NCI-H2171 treated with DMSO at 0.1 percent for 48 hours (cell line): ENCODE results near the gene FBXO11.
"Not testable (repeated sequence)": the region's sequence is repeated elsewhere in the genome, so short reads cannot be mapped to it uniquely, and the experiment has no call there.

Experiments
- DNase-seq: peaks from one replicate; lab custom pipeline; 2025; lab: John Stamatoyannopoulos, UW

The FBXO11 gene

DNA sequence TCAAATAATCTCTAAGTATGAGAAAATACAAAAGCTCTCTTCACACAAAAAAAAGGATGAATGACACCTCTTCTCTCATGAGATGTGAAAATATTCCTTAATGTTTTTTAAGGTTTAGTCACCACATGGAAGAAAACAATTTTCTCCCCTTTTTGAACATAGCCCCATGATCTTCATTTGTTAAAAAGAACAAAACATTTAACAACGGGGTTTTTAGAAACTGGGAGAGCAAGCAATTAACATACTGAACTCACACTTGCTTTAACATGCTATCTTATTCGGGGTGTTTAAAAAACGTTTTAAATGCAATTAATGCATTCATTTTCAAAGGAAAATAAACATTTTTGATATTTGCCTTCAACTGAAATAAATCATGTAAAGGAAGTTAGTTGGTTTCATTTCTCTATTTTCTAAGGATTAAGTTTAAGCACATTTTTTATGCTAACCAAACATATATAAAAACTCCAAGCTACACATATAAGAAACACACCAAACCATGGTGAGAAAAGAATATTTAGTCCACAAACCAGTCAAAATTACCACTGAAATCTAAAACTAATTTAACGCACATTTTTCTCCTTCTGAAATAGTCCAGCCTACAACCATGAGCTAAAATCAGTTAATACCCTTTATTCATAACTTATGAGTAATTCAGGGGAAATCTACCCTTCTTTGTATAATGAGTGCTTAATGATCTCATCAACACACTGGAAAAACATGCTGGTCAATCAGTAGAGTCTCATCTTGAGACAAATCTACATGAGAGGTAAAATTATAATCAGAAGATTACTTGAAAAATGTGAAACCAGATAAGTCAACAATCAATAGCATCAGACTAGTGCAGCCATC, 8.2 kb downstream of the FBXO11 start:
- DNase-seq, result no peak

- DNase-seq, result not testable (repeated sequence)
Observed at GRCh38 chr2:47897191-47897882, 9.0 kb downstream of the FBXO11 start.

DNA sequence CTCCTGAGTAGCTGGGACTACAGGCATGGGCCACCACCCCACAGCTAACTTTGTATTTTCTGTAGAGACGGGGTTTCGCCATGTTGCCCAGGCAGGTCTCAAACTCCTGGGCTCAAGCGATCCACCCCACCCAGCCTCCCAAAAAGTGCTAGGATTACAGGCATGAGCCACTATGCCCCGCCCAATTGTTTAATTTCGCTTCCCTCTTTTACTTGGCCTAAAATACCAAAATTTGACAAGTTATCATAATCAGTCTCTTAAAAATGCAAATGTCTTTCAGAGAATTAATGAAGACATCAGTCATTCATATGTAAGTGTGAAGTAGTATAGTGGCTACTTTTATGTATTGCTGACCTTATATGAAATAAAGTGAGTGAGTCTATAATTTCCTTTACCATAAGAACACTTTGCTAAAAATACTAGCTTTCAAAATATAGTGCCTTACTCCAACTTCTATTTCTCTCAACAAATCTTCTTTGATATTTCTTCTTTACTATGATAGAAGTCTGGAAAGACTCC, 9.8 kb downstream of the FBXO11 start:
- no peak for DNase-seq

- no peak for DNase-seq
Observed at GRCh38 chr2:47893771-47894170, 12.5 kb downstream of the FBXO11 start.

GRCh38 chr2:47892338-47892730, 14.0 kb downstream of the FBXO11 start:
- no peak for DNase-seq

DNA sequence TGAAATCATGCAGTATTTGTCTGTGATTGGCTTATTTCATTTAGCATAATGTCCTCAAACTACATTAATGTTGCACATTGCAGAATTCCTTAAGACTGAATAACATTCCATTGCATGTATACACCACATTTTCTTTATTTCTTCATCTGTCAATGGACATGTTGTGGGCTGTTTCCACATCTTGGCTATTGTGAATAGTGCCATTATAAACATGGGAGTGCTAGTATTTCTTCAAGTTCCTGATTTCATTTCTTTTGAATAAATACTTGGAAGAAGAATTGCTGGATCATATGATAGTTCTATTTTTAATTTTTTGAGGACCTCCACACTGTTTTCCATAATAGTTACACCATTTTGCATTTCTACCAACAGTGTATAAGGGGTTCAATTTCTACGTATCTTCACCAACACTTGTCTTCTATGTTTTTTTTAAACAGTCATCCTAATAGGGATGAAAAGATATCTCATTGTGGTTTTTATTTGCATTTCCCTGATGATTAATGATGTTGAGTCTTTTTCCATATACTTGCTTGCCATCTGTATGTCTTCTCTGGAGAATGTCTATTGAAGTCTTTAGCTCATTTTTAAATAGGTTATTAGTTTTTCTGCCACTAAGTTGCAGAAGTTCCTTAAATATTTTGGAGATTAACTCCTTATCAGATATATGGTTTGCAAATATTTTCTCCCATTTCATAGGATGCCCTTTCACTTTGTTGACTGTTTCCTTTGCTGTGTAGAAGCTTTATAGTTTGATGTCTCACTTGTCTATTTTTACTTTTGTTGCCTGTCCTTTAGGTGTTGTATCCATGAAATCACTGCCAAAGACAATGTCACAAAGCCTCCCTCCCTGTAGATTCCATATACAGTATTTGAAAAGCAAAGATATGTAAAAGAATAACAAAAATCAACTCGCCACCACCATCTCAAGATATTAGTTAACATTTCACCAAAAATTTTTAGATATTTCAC, 14.6 kb downstream of the FBXO11 start:
- DNase-seq, result no peak

DNA sequence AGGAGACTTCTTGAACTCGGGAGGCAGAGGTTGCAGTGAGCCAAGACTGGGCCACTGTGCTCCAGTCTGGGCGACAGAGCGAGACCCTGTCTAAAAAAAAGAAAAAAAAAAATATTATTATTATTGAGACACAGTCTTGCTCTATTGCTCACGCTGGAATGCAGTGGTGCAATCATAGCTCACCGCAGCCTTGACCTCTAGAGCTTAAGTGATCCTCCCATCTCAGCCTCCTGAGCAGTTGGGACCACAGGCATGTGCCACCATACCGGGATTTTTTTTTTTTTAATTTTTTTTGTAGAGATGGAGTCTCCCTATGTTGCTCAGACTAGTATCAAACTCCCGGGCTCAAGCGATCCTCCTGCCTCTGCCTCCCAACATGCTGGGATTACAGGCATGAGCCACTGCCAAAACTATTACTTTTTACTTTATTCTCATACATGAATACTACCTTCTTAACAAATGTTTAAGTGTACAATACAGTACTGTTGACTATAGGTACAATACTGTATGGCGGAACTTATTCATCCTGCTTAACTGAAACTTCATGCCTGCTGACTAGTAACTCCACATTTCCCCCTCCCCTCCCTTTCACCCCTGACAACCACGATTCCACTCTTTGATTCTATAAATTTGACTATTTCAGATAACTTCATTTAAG, 15.5 kb downstream of the FBXO11 start:
- no peak for DNase-seq

DNA sequence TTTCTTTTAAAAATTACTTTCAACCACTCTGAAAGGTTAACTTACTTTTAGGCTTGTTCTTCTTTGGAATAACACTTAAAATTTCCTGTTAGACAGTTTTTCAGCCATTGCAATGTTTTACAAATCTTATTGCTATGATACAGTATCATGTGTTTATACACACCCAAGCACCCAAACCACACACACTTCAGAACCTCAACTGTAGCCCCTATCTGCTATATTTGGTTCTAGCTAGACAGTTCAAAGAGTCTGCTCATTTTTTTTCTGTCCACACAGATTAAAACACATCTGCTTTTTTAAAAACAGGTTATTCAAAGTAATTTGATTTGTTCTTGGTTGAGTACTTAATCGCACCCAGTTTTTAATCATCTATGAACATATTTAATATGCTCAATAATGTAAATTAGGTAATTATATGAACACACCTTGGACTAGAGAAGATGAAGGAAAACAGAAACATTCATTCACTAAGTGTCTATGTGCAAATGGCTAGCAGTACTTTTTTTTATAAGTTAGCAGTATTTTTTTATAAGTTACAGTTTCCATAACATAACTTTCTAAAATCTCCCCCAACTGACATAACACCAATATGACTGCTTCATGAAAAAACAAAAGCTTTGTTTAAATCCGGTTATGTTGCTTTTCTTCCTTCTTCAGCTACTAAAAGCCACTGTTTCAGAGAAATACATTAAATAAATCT, 17.6 kb downstream of the FBXO11 start:
- DNase-seq, result no peak

- DNase-seq, result no peak
Observed at GRCh38 chr2:47876912-47877311, 29.4 kb downstream of the FBXO11 start.

DNA sequence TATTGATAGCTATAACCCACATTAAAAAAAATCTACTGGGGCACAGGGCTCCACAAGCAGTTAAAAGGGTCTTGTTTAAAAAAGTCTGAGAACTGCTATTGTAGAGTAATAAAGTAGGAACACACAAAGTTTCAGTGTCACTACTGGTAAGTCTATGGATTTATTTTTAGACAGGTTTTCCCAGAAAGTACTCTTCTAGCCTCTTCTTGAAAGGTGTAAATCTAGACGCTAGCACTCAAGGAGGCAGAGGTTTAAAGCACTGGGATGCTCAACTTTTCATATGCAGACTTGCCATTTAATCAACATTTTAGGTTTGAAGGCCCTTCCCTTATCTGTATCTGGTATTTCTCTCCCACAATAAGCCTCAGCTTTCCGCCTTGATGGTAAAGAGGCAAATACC, 33.4 kb downstream of the FBXO11 start:
- DNase-seq, result no peak

DNA sequence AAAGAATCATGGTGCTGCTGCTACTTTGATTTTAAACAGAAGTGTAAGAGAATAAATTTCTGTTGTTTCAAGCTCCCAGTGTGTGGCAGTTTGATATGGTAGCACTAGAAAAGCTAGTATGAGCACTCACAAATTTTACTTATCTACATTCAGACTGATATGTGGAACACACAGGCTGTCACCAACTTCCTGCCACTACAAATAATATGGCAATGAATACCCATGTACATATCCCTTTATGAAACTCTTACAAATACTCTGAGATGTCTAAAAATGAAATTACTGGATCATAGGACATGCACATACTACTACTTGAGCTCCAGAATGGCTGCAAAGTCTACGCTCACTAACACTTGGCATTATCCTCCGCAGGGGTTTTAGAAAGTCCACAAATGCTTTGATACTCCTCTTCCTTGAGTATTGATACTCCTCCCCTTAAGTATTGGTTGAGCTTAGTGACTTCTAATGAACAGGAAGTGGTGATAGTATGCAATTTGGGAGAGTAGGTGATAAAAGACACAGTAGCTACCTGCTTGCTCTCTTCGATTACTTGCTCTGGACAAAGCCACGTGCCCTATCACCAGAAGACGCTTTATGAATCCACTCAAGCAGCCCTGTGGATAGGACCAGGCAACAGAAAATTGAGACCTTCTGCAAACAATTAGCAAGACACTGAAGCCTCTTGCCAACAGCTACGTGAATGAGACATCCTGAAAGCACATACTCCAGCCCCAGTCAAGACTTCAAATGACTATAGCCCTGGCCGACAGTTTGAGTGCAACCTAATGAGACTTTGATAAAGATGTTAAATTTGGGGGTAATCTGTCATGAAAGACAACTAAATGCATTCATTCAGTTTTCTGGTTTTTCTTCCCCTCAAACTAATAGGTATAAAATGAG, 35.4 kb downstream of the FBXO11 start:
- DNase-seq, result no peak

- DNase-seq, result no peak
Observed at GRCh38 chr2:47869859-47870595, 36.3 kb downstream of the FBXO11 start.

GRCh38 chr2:47868611-47869352, 37.5 kb downstream of the FBXO11 start:
- DNase-seq, result no peak

DNA sequence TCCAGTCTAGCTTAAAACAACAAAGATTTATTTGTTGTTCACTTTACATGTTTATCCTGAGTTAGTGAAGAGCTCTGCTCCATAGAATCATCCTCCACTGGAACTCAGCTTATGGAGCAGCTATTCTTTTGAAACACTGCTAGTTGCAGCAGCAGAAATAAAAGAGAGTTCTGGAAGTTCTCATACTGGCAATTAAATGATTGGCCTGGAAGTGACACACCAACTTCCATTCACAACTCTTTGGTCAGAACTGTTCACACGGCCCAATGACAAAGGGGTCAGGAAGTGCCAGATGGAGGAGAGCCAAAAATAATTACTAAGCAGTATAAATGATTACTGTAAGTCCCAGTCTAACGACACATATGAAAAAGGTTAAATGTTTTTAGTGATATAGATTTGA, 39.1 kb downstream of the FBXO11 start:
- no peak for DNase-seq

DNA sequence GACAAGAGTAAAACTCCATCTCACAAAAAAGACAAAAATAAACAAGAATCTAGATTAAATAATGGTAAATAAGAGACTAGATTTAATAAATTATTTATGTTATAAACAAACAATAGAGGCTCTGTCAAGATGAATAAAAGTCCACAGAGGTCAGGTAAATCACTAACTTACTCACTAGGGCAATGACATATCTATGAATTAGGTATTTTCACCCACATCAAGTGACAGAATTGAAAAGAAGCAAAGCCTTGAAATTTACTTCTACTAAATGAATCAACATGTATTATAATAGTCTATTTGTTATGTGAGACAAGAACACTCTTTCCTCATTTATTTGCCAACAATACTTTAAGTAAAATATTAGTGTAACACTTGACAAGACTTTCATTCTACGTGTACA, 41.7 kb downstream of the FBXO11 start:
- no peak for DNase-seq

GRCh38 chr2:47862949-47863348, 43.3 kb downstream of the FBXO11 start:
- DNase-seq, result no peak

DNA sequence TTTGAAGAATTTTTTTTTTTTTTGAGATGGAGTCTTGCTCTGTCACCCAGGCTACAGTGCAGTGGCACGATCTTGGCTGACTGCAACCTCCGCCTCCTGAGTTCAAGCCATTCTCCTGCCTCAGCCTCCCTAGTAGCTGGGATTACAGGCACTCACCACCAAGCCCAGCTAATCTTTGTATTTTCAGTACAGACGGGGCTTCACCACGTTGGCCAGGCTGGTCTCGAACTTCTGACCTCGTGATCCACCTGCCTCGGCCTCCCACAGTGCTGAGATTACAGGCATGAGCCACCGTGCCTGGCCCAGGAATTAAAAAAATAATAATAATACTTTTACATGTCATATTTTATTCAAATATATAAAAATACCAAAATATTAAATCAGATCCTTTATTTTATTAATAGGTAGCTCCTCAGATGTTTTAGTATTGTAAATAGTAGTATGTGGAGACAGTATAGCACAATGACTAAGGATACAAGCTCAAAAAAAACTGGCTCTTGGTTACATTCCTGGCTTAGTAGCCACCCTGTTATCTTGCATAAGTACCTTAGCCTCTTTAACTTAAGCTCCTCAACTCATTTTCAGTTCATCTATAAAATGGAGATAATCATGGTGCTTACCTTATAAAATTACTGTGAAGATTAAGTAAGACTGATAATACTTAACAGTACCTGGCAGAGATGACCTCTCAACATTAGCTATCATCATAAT, 53.1 kb downstream of the FBXO11 start:
- DNase-seq, result not testable (repeated sequence)

DNA sequence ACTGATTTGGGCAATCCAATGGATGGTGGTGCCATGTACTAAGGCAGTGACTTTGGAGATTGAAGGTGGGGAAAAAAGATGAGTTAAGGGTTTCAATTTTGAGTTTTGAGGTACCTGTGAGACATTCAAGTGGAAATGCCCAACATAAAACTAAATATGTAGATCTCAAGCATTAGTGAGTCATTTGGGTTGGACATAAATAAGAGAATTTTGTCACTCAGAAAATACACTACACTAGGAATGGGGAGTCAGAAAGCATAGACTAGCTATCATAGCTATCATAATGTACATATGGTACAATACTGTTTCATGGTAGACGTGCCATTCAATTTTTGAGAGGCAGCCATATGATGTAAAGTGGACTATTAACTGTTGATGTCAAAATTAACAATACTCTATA, 56.1 kb downstream of the FBXO11 start:
- DNase-seq, result no peak
